DLD1 (cell line): ENCODE results near the gene ITSN2.

ENCODE experiments used
- in situ Hi-C: cut with HindIII; loops from 2 replicates; pipeline ENCODE4 v1.10.0; 2017; ENCODE audit warnings: low sequenced_read_pairs

ITSN2 gene

GRCh38 chr2:24191156-24191555 is 169.2 kb downstream of the ITSN2 start:
- in situ Hi-C loops, result no loop called here

DNA sequence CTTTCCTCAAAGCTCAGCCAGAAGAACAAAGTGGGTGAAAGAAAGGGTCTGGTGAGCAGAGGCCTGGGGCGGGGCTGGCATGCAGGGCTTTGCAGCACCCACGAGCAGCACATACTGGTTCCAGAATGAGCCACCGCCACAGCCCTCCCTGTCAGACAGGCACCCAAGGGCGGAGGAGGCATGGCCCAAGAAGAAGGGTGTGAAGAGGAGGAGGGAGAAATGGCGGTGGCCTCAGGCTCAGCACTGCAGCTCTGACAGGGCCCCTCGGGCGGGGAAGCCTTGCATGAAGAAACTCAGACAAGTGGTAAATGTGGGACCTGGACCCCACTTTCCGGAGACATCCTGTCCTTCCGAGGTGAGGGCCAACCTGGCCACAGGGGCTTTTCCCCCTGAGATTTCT is 169.8 kb downstream of the ITSN2 start:
- in situ Hi-C loops, result no loop called here

DNA sequence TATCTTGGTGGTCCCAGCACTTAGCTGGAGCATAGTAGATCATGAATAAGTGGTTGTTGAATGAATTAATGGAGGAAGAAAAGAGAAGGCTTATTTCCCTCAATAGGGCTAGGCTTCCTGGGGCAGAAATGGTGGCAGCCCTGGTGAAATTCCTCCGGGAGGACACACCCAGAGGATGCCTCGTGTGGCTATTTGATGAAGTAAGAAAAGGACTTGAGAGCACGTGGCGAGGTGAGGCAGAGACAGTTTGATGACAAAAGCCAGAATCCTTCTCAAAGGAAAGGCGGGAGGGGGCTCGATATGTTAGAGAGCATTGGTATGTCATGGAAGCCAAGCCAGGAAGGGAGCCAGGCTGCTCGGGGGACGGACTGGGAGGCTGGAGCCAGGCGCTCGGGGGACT is 170.8 kb downstream of the ITSN2 start:
- in situ Hi-C loops, result no loop called here

DNA sequence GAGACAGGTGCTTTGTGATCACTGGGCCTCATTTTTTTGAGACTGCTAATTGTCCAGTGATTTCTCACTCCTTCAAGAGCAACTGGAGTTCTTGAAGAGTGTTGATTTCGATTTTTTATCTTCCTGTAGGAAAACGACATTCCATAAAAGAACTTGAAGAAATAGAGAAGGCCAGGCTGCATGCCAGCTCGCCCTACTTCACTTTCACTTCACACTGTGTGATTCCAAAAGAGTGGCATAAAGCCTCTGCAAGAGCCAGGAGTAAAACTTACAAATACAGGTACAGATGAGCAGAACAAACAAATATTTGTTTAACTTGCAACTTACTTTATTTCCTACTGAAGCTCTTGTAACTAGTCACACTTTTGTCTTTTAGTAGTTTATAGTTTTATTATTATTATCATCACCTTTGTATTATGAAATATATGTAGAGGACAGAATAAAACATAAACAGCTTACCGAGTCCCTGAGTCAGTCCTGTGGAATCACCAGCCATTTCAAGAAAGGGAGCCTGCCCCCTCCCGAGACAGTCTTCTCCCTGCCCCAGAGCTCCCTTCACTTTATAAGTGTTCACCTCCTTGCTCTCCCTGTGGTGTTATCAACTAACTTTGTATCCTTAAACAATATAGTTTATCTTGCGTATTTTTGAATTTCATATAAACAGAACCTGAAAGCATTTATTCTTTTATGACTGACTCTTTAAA is 176.8 kb downstream of the ITSN2 start:
- in situ Hi-C loops, result no loop called here

GRCh38 chr2:24182507-24182906 is 177.8 kb downstream of the ITSN2 start:
- in situ Hi-C loops, result no loop called here

- in situ Hi-C loops, result no loop called here
These were observed 178.5 kb downstream of the ITSN2 start for GRCh38 chr2:24181849-24182248.

GRCh38 chr2:24179683-24180082 is 180.7 kb downstream of the ITSN2 start:
- in situ Hi-C loops, result no loop called here

DNA sequence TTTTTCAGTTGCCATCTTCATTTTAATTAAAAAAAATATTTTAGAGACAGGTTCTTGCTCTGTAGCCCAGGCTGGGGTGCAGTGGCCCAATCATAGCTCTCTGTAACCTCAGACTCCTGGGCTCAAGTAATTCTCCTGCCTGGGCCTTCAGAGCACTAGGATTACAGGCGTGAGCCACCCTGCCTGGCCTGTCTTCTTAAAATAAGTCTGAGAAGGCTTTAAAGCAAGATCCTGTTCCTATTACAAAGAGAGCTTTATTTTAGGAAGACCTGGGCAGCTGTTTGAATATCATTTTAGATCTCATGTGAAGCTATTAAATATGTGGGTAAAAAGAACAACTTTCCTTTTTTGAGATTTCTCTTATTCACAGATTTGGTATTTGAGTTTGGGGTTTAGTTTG is 184.0 kb downstream of the ITSN2 start:
- in situ Hi-C loops, result no loop called here

DNA sequence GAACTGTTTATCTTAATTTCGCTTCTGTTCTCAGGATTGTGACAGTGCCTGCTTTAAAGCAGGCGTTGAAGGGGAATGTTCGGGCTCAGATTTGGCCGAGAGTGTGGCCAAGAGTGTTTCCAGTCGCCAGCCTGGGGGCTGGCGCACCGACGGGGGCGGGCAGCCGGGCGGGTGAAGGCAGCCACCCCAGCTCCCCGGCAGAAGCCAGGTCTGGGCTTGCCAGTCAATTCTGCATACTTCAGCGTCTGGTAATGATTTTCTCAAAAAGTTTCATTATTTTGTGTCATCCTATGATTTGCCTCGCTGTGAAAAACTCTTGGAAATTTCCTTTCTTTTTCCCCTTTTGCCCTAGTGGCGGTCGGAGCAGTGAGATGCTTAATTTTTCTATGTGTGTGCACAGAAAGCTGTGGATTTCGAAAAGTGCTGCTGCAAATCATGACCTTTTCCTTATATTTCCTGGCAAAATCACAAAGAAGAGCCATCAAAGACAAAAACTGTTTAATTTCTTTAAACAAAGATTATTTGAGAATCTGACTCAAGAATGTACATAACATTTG is 184.6 kb downstream of the ITSN2 start:
- in situ Hi-C loops, result no loop called here

DNA sequence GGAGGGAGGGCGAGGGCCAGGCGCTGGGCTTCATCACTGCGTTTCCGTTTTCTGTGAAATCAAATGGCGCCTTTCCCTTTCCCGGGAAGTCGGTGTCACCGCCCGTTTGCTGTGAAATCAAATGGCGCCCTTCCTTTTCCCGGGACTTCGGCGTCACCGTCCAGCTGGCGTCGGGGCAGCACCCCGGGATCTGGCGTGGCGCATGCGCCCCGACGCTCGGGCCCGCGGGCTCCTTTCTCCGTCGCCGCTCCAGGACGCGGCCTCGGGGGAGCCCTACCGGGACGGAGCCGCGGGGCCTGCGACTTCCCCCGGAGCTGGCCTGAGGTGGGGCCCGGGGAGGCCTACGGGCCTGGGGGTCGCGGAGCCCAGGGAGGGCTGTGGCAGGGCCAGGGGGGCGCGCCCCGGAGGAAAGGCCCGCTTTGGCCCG is 185.5 kb downstream of the ITSN2 start, which contains the start of gene FAM228A:
FAM228A (plus strand) TSS at position 203 of the 427 bp plus-strand sequence. CDS start 428 bp downstream, outside the sequence.
- in situ Hi-C loops, result no loop called here

DNA sequence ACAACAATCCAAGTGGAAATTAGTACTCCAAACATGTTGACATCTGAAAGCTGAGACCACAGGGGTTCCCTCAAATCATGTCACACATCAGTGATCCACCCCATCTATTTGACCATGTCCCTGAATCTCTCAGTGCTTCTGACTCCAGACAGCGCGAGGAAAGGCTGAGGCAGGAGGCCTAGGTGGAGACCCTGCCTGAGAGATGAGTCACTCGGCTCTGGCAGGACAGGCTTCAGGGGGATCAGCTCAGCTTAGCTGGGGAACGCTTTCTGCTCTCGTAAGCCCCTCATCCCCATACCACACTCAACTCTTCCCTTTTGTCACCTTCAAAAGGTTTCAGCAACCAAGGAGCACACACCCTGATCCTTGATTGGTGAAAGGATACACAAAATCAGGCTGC is 191.3 kb downstream of the ITSN2 start:
- in situ Hi-C loops, result no loop called here

DNA sequence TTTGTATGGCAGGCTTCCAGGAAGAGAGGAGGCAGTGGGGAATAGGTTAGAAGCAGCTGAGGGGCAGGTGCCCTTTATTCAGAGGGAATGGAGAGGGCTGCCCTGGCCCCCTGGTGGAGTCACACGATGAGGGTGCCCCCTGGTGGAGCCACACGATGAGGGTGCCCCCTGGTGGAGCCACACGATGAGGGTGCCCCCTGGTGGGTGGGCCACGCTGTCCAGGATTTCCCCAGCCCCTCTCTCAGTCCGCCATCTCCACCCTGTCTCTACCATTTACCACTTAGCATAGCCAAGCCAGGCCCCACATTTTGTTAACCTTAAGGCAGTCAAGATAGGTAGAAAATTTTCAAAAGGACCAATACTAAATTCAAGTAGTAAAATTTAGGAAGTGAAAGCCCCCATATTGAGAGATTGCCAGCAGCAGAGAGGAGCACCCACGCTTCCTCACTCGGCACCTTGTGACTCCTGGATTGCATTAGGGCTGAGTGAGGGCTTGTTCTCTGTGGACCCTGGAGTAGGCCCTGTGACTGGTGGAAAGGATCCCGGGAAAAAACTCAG is 195.8 kb downstream of the ITSN2 start:
- in situ Hi-C loops, result no loop called here

DNA sequence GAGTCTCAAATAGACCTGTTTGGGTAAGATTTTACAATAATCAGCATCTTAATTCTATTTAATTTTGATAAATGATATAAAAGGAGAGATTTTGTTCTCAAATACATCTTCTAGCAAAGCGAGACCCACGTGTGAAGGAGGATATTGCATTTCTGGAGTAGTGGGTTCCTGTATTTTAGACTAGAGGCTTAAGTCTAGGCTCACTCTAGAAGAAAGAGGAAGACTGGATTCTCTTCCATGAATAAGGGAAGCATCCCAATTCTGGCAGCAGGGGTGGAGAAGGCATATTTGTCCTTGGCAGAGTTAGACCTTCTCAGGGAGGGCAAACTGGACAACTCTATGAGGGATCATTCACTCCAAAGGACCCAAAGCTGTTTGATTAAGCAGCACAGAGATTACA is 196.7 kb downstream of the ITSN2 start:
- in situ Hi-C loops, result no loop called here

GRCh38 chr2:24163186-24163585 is 197.2 kb downstream of the ITSN2 start:
- in situ Hi-C loops, result no loop called here

- in situ Hi-C loops, result no loop called here
These were observed 197.8 kb downstream of the ITSN2 start for GRCh38 chr2:24162494-24162893.

- in situ Hi-C loops, result no loop called here
These were observed 199.6 kb downstream of the ITSN2 start for GRCh38 chr2:24160761-24161160.

- in situ Hi-C loops, result no loop called here
These were observed 200.6 kb downstream of the ITSN2 start for GRCh38 chr2:24159708-24160107.

- in situ Hi-C loops, result no loop called here
These were observed 202.2 kb downstream of the ITSN2 start for GRCh38 chr2:24158131-24158530.

GRCh38 chr2:24153478-24153877 is 206.9 kb downstream of the ITSN2 start:
- in situ Hi-C loops, result no loop called here
